ENCODE measurements around the gene NKIRAS2. TPM values are rescaled to one million over a fixed set of nuclear protein-coding genes. Genes with fewer than 3 reads are reported as not detected.

The NKIRAS2 gene
- total and polyA plus RNA-seq, 2 of the 13 experiments (the other 11 are each of a cell fraction or from before 2014, with no cell fraction given): 27.9 to 42.0 TPM

DNA sequence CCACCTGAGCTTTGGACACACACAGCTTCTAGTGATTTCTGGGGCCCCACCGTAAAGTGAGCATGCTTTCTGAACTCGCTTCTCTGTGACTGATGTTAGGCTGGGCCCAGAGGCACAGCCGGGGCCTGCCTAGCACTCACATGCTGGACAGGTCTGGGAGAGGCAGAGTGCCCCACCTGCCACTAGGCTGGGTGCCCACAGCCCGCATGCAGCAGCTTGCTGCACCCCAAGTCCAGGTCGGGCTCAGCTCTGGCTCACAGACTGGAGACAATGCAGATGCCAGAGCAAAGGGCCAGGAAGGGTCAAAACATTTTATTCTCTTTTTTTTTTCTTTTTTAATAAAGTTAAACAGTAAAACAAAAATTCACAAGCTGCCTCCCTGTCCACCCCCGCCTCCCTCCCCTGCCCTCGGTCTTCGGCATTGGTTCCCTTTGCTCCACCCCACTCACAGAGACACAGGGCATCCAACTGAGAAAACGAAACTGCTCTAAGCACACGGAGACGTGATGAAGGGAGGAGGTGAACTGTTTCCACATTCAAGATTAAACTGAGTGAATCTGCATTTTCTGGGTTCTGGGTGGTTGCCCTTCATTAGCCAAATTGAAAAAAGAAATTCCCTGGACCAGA lies 43.6 kb upstream of the NKIRAS2 start (continued):
- TF ChIP-seq AGO1 (IDR thresholded peaks at IDR 0.05; ENCODE audit: low read depth, low read length, poor library complexity, severe bottlenecking) (peak; percentile 80), AGO2 (optimal IDR thresholded peaks at IDR 0.05; ENCODE audit: low read depth, low read length) (peak; percentile 92)

DNA sequence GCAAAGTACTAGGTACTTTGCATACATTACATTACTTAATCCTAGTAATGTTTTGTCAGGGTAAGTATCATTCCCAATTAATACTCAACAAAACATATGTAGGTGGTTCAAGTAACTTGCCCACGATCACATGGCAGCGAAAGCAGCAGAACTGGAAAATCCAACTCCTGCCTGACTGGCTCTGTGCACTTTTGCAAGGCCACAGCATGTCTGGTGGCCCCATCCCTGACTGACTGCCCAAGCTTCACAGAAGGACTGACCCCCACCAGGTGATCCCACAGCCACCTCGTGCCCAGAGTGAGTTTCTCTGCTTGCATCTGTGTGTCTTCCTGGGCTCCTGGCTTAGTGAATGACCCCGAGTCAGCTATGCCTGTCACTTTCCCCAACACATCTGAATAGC lies 41.9 kb upstream of the NKIRAS2 start:
- Histone ChIP-seq H3K4me3 (replicated peaks in 1 of 3; ENCODE audit: insufficient read depth in 1 of 3, low read depth in 2 of 3, low read length in 3 of 3) (no peak overlapping the region), H4K20me1 (ENCODE audit: insufficient read depth, low read length) (no peaks in the 10 kb centered on the region), H3K27me3 (ENCODE audit: control insufficient read depth in 1 of 2, insufficient read depth in 2 of 2, low read length in 2 of 2) (no peaks in the 10 kb centered on the region), H3K4me1 (ENCODE audit: insufficient read depth, low read length) (peaks cover under 1% of the 10 kb centered on the region; the same call in 1 of the 2 replicates), H3K79me2 (ENCODE audit: insufficient read depth, low read length) (no peaks in the 10 kb centered on the region), H3K9ac (ENCODE audit: insufficient read depth, low read depth, low read length) (no peak overlapping the region), H3K36me3 (replicated peaks in 1 of 2; ENCODE audit: control insufficient read depth in 1 of 2, insufficient read depth in 2 of 2, low read length in 2 of 2) (peaks cover 57 to 81% of the 10 kb centered on the region in 2 experiments), H3K9me3 (ENCODE audit: low read length) (no peaks in the 10 kb centered on the region), H3K27ac (ENCODE audit: extremely low read length, insufficient read depth, low read length) (no peak overlapping the region), H3K4me2 (ENCODE audit: low read depth, low read length) (no peak overlapping the region), H2AFZ (ENCODE audit: low read length) (no peak overlapping the region)
- no peak for TF ChIP-seq ZNF609 (CRISPR knock-in tag; IDR thresholded peaks at IDR 0.05; ENCODE audit: borderline replicate concordance)
- peak in 1 of 2 experiments; percentile 31; a peak in 1 of 4 replicates for TF ChIP-seq POLR2A (IDR thresholded peaks at IDR 0.05; ENCODE audit: insufficient read depth in 1 of 2, low read depth in 2 of 2, low read length in 2 of 2)
- TF ChIP-seq ARID3A (IDR thresholded peaks at IDR 0.05; ENCODE audit: low read depth, low read length): no peak
- no peak for TF ChIP-seq UBTF (CRISPR knock-in tag; IDR thresholded peaks at IDR 0.05)
- TF ChIP-seq, protein P1, sequence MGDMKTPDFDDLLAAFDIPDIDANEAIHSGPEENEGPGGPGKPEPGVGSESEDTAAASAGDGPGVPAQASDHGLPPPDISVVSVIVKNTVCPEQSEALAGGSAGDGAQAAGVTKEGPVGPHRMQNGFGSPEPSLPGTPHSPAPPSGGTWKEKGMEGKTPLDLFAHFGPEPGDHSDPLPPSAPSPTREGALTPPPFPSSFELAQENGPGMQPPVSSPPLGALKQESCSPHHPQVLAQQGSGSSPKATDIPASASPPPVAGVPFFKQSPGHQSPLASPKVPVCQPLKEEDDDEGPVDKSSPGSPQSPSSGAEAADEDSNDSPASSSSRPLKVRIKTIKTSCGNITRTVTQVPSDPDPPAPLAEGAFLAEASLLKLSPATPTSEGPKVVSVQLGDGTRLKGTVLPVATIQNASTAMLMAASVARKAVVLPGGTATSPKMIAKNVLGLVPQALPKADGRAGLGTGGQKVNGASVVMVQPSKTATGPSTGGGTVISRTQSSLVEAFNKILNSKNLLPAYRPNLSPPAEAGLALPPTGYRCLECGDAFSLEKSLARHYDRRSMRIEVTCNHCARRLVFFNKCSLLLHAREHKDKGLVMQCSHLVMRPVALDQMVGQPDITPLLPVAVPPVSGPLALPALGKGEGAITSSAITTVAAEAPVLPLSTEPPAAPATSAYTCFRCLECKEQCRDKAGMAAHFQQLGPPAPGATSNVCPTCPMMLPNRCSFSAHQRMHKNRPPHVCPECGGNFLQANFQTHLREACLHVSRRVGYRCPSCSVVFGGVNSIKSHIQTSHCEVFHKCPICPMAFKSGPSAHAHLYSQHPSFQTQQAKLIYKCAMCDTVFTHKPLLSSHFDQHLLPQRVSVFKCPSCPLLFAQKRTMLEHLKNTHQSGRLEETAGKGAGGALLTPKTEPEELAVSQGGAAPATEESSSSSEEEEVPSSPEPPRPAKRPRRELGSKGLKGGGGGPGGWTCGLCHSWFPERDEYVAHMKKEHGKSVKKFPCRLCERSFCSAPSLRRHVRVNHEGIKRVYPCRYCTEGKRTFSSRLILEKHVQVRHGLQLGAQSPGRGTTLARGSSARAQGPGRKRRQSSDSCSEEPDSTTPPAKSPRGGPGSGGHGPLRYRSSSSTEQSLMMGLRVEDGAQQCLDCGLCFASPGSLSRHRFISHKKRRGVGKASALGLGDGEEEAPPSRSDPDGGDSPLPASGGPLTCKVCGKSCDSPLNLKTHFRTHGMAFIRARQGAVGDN (CRISPR knock-in tag; IDR thresholded peaks at IDR 0.05): 0 out of 2 replicates have a peak, but pooled peaks have one; percentile 11
- DNase-seq (ENCODE audit: low spot score): no peak
- POLR2A ChIA-PET: interaction anchor here (1.4 to 1.9 kb wide), 3 partner anchors 12 to 25 kb away, joined by 3 to 6 read pairs (median 4); partner anchors contain the start of gene CNP
- CTCF ChIA-PET (ENCODE audit: low intra/inter-chr PET ratio, low total read pairs): no interaction called here
- 90% methylated on average over 4 of the region's 4 CpGs for WGBS (ENCODE audit: low lambda C conversion rate)
- intact Hi-C loops (cut with micrococcal nuclease; ENCODE audit: unreplicated experiment): no loop called here
- no peak for ATAC-seq
- no peak for FAIRE-seq
- BruUV-seq (replicated peaks): no TSS peak
- in situ Hi-C loops (cut with HindIII; ENCODE audit: extremely low pct_ligation_motif_present, low pct_unique_long_range_greater_than_20kb): no loop called here

Data from HepG2 (cell line).